Activated naive CD8-positive, alpha-beta T cell treated with anti-CD3 and anti-CD28 coated beads for 36 hours (primary cell): ENCODE measurements around the gene EXD3. TPM values are rescaled to one million over a fixed set of nuclear protein-coding genes. Genes with fewer than 3 reads are reported as not detected.
"Not testable (repeated sequence)": the region's sequence is repeated elsewhere in the genome, so short reads cannot be mapped to it uniquely, and the experiment has no call there.

ENCODE experiments used
- DNase-seq: peaks from one replicate; pipeline ENCODE4 v3.0.0; 2021
- H3K27ac Mint-ChIP-seq: one replicate; pipeline ENCODE4 v1.8.0; 2022; ENCODE audit warnings: mild to moderate bottlenecking, moderate library complexity, mixed read lengths
- H3K27me3 Mint-ChIP-seq: one replicate; pipeline ENCODE4 v1.8.0; 2022; ENCODE audit warnings: mild to moderate bottlenecking, mixed read lengths
- H3K36me3 Mint-ChIP-seq: one replicate; pipeline ENCODE4 v1.8.0; 2021; ENCODE audit warnings: mild to moderate bottlenecking, mixed read lengths
- H3K4me1 Mint-ChIP-seq: one replicate; pipeline ENCODE4 v1.8.0; 2021; ENCODE audit warnings: mixed read lengths
- H3K4me3 Mint-ChIP-seq: one replicate; pipeline ENCODE4 v1.8.0; 2022; ENCODE audit warnings: mild to moderate bottlenecking, moderate library complexity, mixed read lengths
- H3K9me3 Mint-ChIP-seq: one replicate; pipeline ENCODE4 v1.8.0; 2022; ENCODE audit warnings: mixed read lengths
- total RNA-seq, 2 experiments: library from RNA; stranded (reverse); gene quantifications; one replicate each; pipeline ENCODE4 v1.2.3, GENCODE V29; 2021

The EXD3 gene, protein sequence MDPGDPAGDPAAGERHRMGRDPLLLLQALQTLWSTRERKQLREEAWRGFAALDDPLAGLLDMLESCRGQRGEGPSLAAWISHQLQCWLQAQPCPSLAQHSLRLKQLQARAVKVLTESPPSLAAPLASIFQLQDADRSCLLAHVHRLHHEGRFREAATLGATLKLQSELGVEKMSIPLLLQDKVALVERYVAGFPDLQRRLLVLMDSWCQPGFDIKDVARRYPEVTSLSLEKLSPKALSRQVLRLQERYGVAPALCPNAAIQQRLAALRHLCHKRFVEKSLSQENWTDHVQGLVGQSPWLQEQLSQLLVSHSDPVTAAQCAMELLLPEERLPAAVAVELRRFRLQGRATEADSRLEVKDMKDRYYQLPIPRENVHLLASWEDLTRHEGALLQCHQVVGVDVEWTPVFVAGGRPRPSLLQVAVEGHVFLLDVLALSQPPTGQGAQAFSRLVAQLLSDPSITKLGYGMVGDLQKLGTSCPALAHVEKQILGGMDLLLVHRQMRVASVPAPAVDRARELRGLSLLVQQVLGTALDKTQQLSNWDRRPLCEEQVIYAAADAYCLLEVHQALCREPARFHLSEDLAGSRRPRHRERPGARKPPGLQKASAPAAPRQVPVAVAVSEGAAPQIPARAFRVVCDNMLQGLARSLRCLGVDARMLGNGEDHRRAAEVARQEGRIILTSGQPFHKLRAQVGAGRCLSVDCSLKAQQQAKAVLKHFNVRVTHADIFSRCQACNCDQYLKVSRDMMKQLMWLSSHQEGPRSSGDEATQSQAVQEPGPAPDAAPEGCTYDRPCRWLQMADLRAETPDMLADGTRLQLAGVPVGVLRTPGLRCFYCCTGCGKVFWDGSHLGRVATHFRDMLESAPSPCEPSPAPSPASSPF
- 1 to 10 TPM; 3.6 to 4.2 TPM for total RNA-seq

- H3K4me3 Mint-ChIP-seq = peak within 1 kb of the TSS; percentile 87
- H3K4me1 Mint-ChIP-seq = peaks cover 10% of the 10 kb centered on the region
- peak; percentile 96 for DNase-seq
- no peaks in the 10 kb centered on the region for H3K9me3 Mint-ChIP-seq
- no peaks in the 10 kb centered on the region for H3K36me3 Mint-ChIP-seq
- peaks cover 4% of the 10 kb centered on the region for H3K27me3 Mint-ChIP-seq
- peak within 1 kb of the TSS; percentile 35 for H3K27ac Mint-ChIP-seq
Observed at GRCh38 chr9:137422604-137423513, at the start of gene EXD3, which contains the start of gene NOXA1. EXD3 (minus strand) TSS chr9:137423162; CDS start chr9:137395357, 27,805 bp downstream. NOXA1 (plus strand) TSS chr9:137423393; CDS start chr9:137423530, 137 bp downstream.

- Mint-ChIP-seq H3K27me3 (peaks cover 9% of the 10 kb centered on the region), H3K36me3 (peaks cover 22% of the 10 kb centered on the region), H3K9me3 (peaks cover 19% of the 10 kb centered on the region), H3K4me3 (no peak overlapping the region), H3K27ac (no peak overlapping the region), H3K4me1 (peaks cover 6% of the 10 kb centered on the region)
- DNase-seq = peak; percentile 42
Observed at GRCh38 chr9:137470785-137471184, 47.8 kb upstream of the EXD3 start.

GRCh38 chr9:137467896-137468295 is 44.9 kb upstream of the EXD3 start:
- Mint-ChIP-seq H3K4me3 (no peak overlapping the region), H3K9me3 (peaks cover 2% of the 10 kb centered on the region), H3K36me3 (peaks cover 10% of the 10 kb centered on the region), H3K4me1 (peaks cover 8% of the 10 kb centered on the region), H3K27ac (no peak overlapping the region), H3K27me3 (peaks cover 9% of the 10 kb centered on the region)
- no peak for DNase-seq

DNA sequence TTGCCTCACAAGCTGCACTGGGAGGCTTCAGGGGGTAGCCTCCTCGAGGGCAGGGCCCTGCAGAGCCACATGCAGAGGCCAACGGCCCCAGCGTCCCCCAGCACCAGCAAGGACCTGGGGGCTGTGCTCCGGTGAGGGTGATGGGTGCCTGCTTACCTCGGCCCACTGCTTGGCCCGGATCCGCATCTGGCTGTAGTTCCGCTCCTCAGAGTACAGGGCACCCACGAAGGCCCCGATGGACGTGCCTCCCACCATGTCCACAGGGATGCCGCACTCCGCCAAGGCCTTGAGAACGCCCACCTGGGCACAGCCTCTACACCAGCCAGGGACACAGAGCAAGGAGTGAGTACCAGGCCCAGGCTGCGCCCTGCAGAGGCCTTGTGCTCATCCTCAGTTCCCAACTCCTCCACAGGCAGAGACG is 44.2 kb upstream of the EXD3 start:
- peaks cover 9% of the 10 kb centered on the region for H3K27me3 Mint-ChIP-seq
- no peaks in the 10 kb centered on the region for H3K9me3 Mint-ChIP-seq
- no peak overlapping the region for H3K4me3 Mint-ChIP-seq
- no peak for DNase-seq
- peaks cover 10% of the 10 kb centered on the region for H3K4me1 Mint-ChIP-seq
- peaks cover 8% of the 10 kb centered on the region for H3K36me3 Mint-ChIP-seq
- H3K27ac Mint-ChIP-seq = no peak overlapping the region

GRCh38 chr9:137466389-137467085 is 43.6 kb upstream of the EXD3 start:
- H3K27ac Mint-ChIP-seq, DNase-seq, H3K4me3 Mint-ChIP-seq: not testable (repeated sequence)

GRCh38 chr9:137465720-137466388 is 42.9 kb upstream of the EXD3 start:
- Mint-ChIP-seq H3K4me3 (no peak overlapping the region), H3K4me1 (peaks cover 11% of the 10 kb centered on the region), H3K9me3 (no peaks in the 10 kb centered on the region), H3K27me3 (peaks cover 9% of the 10 kb centered on the region), H3K36me3 (peaks cover 4% of the 10 kb centered on the region), H3K27ac (no peak overlapping the region)
- no peak for DNase-seq

More at GRCh38 chr9:137466389-137467085, 43.6 kb upstream of the EXD3 start:
- H3K27me3 Mint-ChIP-seq, H3K9me3 Mint-ChIP-seq, H3K36me3 Mint-ChIP-seq: not testable (repeated sequence)
- H3K4me1 Mint-ChIP-seq = peaks cover 12% of the 10 kb centered on the region

GRCh38 chr9:137465000-137465719 is 42.2 kb upstream of the EXD3 start:
- Mint-ChIP-seq H3K4me3 (no peak overlapping the region), H3K27me3 (peaks cover 9% of the 10 kb centered on the region), H3K36me3 (peaks cover 4% of the 10 kb centered on the region), H3K4me1 (peaks cover 7% of the 10 kb centered on the region), H3K27ac (no peak overlapping the region), H3K9me3 (no peaks in the 10 kb centered on the region)
- no peak for DNase-seq

DNA sequence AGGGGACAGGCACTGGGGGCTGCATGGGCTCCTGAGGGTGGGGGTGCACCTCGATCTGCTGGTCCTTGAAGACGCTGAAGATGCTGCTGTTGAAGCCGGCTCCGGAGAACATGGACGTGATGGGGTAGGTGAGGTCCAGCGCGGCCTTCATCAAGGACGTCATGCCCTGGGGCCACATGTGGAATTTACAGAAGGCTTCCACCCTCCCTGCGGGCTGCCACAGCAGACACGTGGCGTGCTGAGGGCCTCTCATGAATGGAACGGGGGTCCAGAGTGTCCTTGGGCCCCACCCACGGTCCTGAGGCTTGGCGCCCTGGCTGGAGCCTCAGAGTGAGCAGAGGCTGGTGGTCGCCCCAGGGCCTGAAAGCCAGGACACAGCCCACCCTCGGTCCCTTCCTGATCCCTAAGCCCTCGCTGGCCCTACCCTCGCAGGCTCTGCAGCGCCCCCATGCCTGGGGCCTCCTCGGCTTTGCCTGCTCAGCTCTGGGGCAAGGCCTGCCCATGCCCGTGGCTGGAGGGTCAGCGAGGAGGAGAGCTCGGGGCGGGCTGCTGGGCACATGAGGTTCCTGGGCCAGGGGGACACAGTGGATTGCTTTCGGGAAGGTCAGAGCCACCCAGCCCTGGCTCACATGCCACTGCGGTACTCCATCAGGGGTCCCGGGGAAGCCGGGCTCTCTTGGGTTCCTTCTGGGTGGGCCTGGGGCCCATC is 41.5 kb upstream of the EXD3 start:
- no peak for DNase-seq
- H3K27ac Mint-ChIP-seq = no peak overlapping the region
- H3K9me3 Mint-ChIP-seq = no peaks in the 10 kb centered on the region
- peaks cover 9% of the 10 kb centered on the region for H3K4me1 Mint-ChIP-seq
- H3K27me3 Mint-ChIP-seq = peaks cover 6% of the 10 kb centered on the region
- no peak overlapping the region for H3K4me3 Mint-ChIP-seq
- H3K36me3 Mint-ChIP-seq = peaks cover 4% of the 10 kb centered on the region

DNA sequence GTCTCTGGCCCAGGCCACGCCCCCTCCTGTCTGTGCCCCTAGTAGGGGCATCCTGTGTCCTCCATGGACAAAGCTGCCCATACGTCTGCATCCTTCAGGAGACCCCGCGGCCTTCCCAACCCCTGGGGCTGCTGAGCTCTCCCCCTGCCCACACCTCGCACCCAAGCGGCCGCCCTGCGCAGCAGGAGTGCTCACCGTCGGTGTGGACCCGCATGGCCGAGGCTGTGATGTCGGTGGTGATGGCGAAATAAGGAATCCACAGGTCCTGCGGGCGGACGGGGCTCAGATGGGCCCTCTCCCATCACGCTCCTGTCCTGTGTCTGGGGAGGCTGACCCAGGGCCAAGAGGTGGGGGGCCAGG is 40.9 kb upstream of the EXD3 start:
- peaks cover 4% of the 10 kb centered on the region for H3K36me3 Mint-ChIP-seq
- no peaks in the 10 kb centered on the region for H3K9me3 Mint-ChIP-seq
- H3K4me3 Mint-ChIP-seq = no peak overlapping the region
- DNase-seq = no peak
- peaks cover 9% of the 10 kb centered on the region for H3K4me1 Mint-ChIP-seq
- H3K27me3 Mint-ChIP-seq = peaks cover 1% of the 10 kb centered on the region
- H3K27ac Mint-ChIP-seq = no peak overlapping the region

GRCh38 chr9:137462986-137463930 is 40.3 kb upstream of the EXD3 start:
- peaks cover 4% of the 10 kb centered on the region for H3K36me3 Mint-ChIP-seq
- no peaks in the 10 kb centered on the region for H3K9me3 Mint-ChIP-seq
- DNase-seq = no peak
- H3K27ac Mint-ChIP-seq = no peak overlapping the region
- H3K4me1 Mint-ChIP-seq = peaks cover 9% of the 10 kb centered on the region
- H3K27me3 Mint-ChIP-seq = no peaks in the 10 kb centered on the region
- peak overlapping the region; percentile 82 for H3K4me3 Mint-ChIP-seq

DNA sequence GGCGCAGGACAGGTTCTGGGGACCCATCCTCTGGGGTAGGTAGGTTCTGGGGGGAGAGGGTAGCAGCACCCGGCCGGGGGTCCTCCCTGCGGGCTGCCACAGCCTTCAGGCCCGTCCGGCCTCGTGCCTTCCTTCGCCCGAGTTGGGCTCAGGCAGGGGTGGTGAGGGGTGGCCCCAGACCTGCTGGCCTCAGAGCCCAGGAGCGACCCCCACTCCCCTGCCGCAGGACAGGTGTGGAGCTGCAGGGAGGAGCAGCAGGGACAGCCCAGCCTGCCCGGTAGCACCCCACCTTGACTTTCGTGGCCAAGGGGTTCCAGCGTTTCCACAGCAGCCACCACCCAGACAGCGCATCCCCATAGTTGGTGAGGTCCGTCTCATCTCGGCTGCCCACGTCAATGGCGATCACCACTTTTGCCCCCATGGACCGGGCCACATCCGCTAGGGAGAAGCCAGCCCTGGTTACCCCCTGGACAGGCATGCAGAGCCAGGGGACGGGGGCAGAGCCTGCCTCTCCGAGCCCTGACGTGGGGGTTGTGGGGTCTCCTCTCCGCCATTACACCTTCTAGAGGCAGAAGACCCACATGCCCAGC is 39.5 kb upstream of the EXD3 start:
- H3K27ac Mint-ChIP-seq = peak overlapping the region; percentile 94
- peaks cover 9% of the 10 kb centered on the region for H3K4me1 Mint-ChIP-seq
- no peaks in the 10 kb centered on the region for H3K27me3 Mint-ChIP-seq
- DNase-seq = no peak
- no peaks in the 10 kb centered on the region for H3K9me3 Mint-ChIP-seq
- H3K4me3 Mint-ChIP-seq = peak overlapping the region; percentile 82
- peaks cover 4% of the 10 kb centered on the region for H3K36me3 Mint-ChIP-seq
